B cell (primary cell): ENCODE measurements around the gene RLN3. TPM values are rescaled to one million over a fixed set of nuclear protein-coding genes. Genes with fewer than 3 reads are reported as not detected.
A peak's percentile ranks its signal among the peaks of the same experiment; 100 is the strongest.

Source experiments
- ATAC-seq: fragments of 200-7000 bp; cut with Tn5 transposase; one replicate; pipeline ENCODE4 v1.10.0; 2021; ENCODE audit warnings: low read depth, mild to moderate bottlenecking, moderate number of reproducible peaks, moderate library complexity
- CTCF ChIA-PET: fragments of 350-600 bp; sonication (Branson Sonifier 250); formaldehyde crosslinking; loops from one replicate; lab custom pipeline; 2021; ENCODE audit warnings: antibody characterized with exemption, inconsistent platforms; lab: Charles Lee
- POLR2A ChIA-PET: fragments of 350-600 bp; sonication (Branson Sonifier 250); formaldehyde crosslinking; loops from one replicate; lab custom pipeline; 2021; ENCODE audit warnings: antibody characterized with exemption; lab: Charles Lee
- DNase-seq: peaks from one replicate; pipeline ENCODE4 v3.0.0; 2013
- H2AFZ ChIP-seq: 2 replicates; pipeline ENCODE4 v1.6.1; 2012; ENCODE audit warnings: mild to moderate bottlenecking, low read depth, low read length; ENCODE audit not compliant: insufficient read depth, poor library complexity, severe bottlenecking
- H3K27ac ChIP-seq, 2 donors: 1 replicate in 1 of 2; 2 replicates in 1 of 2; pipeline ENCODE4 v1.5.1; 2012 to 2013; ENCODE audit warnings: low read length in 2 of 2, mild to moderate bottlenecking in 2 of 2, moderate library complexity in 1 of 2
- H3K27me3 ChIP-seq, 4 experiments: fragments of 200-600 bp in 1 of 4; sonication (generic) in 1 of 4; replicated peaks in 1 of 4; 1 replicate in 2 of 4; 2 replicates in 2 of 4; pipeline versions ENCODE4 v1.6.1 to v1.7.0; 2013 to 2016; ENCODE audit warnings: low read length in 3 of 4, mild to moderate bottlenecking in 2 of 4, mixed read lengths in 1 of 4, moderate library complexity in 1 of 4; ENCODE audit not compliant: insufficient read depth in 4 of 4, control insufficient read depth in 3 of 4; ENCODE audit errors: control extremely low read depth in 1 of 4
- H3K36me3 ChIP-seq, 2 experiments: replicated peaks in 1 of 2; 1 replicate in 1 of 2; 2 replicates in 1 of 2; pipeline versions ENCODE4 v1.6.1 to v1.7.1; 2013; ENCODE audit warnings: low read length in 1 of 2; ENCODE audit not compliant: insufficient read depth in 2 of 2, control insufficient read depth in 1 of 2; ENCODE audit errors: control extremely low read depth in 1 of 2, extremely low read depth in 1 of 2
- H3K4me1 ChIP-seq, 2 donors: fragments of 200-600 bp in 1 of 2; sonication (generic) in 1 of 2; 1 replicate in 1 of 2; 2 replicates in 1 of 2; pipeline versions ENCODE4 v1.5.1 to v1.6.1; 2013 to 2017; ENCODE audit warnings: low read length in 2 of 2; ENCODE audit not compliant: control insufficient read depth in 2 of 2, insufficient read depth in 2 of 2
- H3K4me2 ChIP-seq: replicated peaks from 2 replicates; pipeline ENCODE3; 2012; ENCODE audit warnings: mild to moderate bottlenecking, low read depth, low read length; ENCODE audit not compliant: poor library complexity, severe bottlenecking
- H3K4me3 ChIP-seq, 5 experiments: fragments of 200-600 bp in 1 of 5; sonication (generic) in 1 of 5; 1 replicate in 3 of 5; 2 replicates in 2 of 5; pipeline versions ENCODE4 v1.5.1 to v1.7.0; 2011 to 2016; ENCODE audit warnings: low read length in 4 of 5, mild to moderate bottlenecking in 4 of 5, low read depth in 2 of 5, control low read depth in 1 of 5, moderate library complexity in 1 of 5; ENCODE audit not compliant: insufficient read depth in 1 of 5; ENCODE audit errors: control extremely low read depth in 1 of 5, extremely low read depth in 1 of 5
- H3K79me2 ChIP-seq: fragments of 200-600 bp; sonication (generic); one replicate; pipeline ENCODE4 v1.6.0; 2016; ENCODE audit warnings: low read length; ENCODE audit not compliant: control insufficient read depth, insufficient read depth
- H3K9ac ChIP-seq: fragments of 200-600 bp; sonication (generic); 2 replicates; pipeline ENCODE4 v1.6.1; 2017; ENCODE audit warnings: mild to moderate bottlenecking, low read length, moderate library complexity
- H3K9me3 ChIP-seq, 3 donors: one replicate each; pipeline versions ENCODE4 v1.6.1 to v1.7.1; 2013; ENCODE audit warnings: low read length in 2 of 3; ENCODE audit not compliant: control insufficient read depth in 2 of 3, insufficient read depth in 1 of 3; ENCODE audit errors: control extremely low read depth in 1 of 3
- H4K20me1 ChIP-seq: 2 replicates; pipeline ENCODE4 v1.6.0; 2012; ENCODE audit warnings: mild to moderate bottlenecking, low read length; ENCODE audit not compliant: insufficient read depth, control insufficient read depth, poor library complexity, severe bottlenecking
- H3K27ac Mint-ChIP-seq: one replicate; pipeline ENCODE4 v1.8.0; 2021; ENCODE audit warnings: mixed read lengths
- H3K27me3 Mint-ChIP-seq: one replicate; pipeline ENCODE4 v1.8.0; 2021; ENCODE audit warnings: mixed read lengths
- H3K4me1 Mint-ChIP-seq: one replicate; pipeline ENCODE4 v1.8.0; 2021; ENCODE audit warnings: mixed read lengths
- H3K4me3 Mint-ChIP-seq: one replicate; pipeline ENCODE4 v1.8.0; 2021; ENCODE audit warnings: mixed read lengths
- H3K9me3 Mint-ChIP-seq: one replicate; pipeline ENCODE4 v1.8.0; 2022; ENCODE audit warnings: mixed read lengths; ENCODE audit not compliant: insufficient read depth
- CTCF ChIP-seq: fragments of 200-600 bp; IDR thresholded peaks from one replicate; pipeline ENCODE4 v1.8.0; 2022; ENCODE audit warnings: antibody characterized with exemption, mild to moderate bottlenecking
- EZH2 ChIP-seq: IDR thresholded peaks from 2 replicates; pipeline ENCODE4 v1.6.1; 2012; ENCODE audit warnings: borderline replicate concordance, low read depth, mild to moderate bottlenecking, moderate library complexity, low read length; ENCODE audit not compliant: insufficient read depth, poor library complexity, severe bottlenecking
- WGBS: methylation state at CpG from one replicate; pipeline ENCODE4 v1.1.5; 2013; ENCODE audit warnings: missing lambda C conversion rate; ENCODE audit not compliant: insufficient coverage; 5-methylcytosine and 5-hydroxymethylcytosine counted together
- intact Hi-C: fragments of 100-400 bp; cut with micrococcal nuclease; formaldehyde crosslinking; loops from one replicate; pipeline ENCODE4 v1.10.0; 2022
- polyA plus RNA-seq: library from polyadenylated mRNA; depleted of rRNA; stranded (reverse); fragments of >200 nt; gene quantifications from 2 replicates; pipeline ENCODE4 v1.2.3, GENCODE V29; 2012
- total RNA-seq, 2 donors: library from RNA; stranded (reverse); fragments of 120-200 nt in 1 of 2; gene quantifications; 1 replicate in 1 of 2; 2 replicates in 1 of 2; pipeline versions ENCODE4 v1.2.3 to v1.2.4, GENCODE V29; 2013 to 2022

The RLN3 gene
- total and polyA plus RNA-seq, 2 donors (not counting 1 experiment from before 2014, with no cell fraction given), result 0.42 TPM; not detected in 1

GRCh38 chr19:13999085-13999484, 28.9 kb upstream of the RLN3 start:
- DNase-seq (no peak), ATAC-seq (no peak)
- H3K36me3 ChIP-seq, result peaks cover 0 to 32% of the 10 kb centered on the region in 2 experiments
- CTCF ChIA-PET, result interaction anchor here (0.6 to 1.7 kb wide), 4 partner anchors 11 to 73 kb away, joined by 3 to 4 read pairs (median 3); no protein-coding TSS in a partner anchor
- H3K4me3 ChIP-seq, result no peak overlapping the region
- Mint-ChIP-seq H3K27ac (peak overlapping the region; percentile 16), H3K9me3 (no peaks in the 10 kb centered on the region), H3K4me1 (peaks cover 38% of the 10 kb centered on the region), H3K4me3 (no peak overlapping the region), H3K27me3 (no peaks in the 10 kb centered on the region)
- peak overlapping the region in 1 of 2 donors; percentile 20 for H3K27ac ChIP-seq
- no peak overlapping the region for H3K9ac ChIP-seq
- 100% methylated on average over 1 of the region's 3 CpGs for WGBS
- H2AFZ ChIP-seq, result no peak overlapping the region
- no peaks in the 10 kb centered on the region for H3K27me3 ChIP-seq
- POLR2A ChIA-PET, result interaction anchor here (1.0 to 1.1 kb wide), 2 partner anchors 12 to 43 kb away, joined by 3 read pairs; no protein-coding TSS in a partner anchor
- H3K9me3 ChIP-seq, result peaks cover 0 to 6% (median 4%) of the 10 kb centered on the region in 3 donors
- no peak overlapping the region for H3K4me2 ChIP-seq
- H3K79me2 ChIP-seq, result peaks cover 80% of the 10 kb centered on the region
- intact Hi-C loops, result no loop called here
- peaks cover 11% of the 10 kb centered on the region for H4K20me1 ChIP-seq
- peaks cover 40 to 42% of the 10 kb centered on the region in 2 donors for H3K4me1 ChIP-seq
- TF ChIP-seq EZH2 (no peak), CTCF (no peak)

- H3K4me3 ChIP-seq, result no peak overlapping the region
- intact Hi-C loops, result no loop called here
- peak overlapping the region; percentile 58 for H3K4me2 ChIP-seq
- Mint-ChIP-seq H3K4me1 (peaks cover 51% of the 10 kb centered on the region), H3K27me3 (no peaks in the 10 kb centered on the region), H3K9me3 (no peaks in the 10 kb centered on the region), H3K27ac (peak overlapping the region; percentile 90), H3K4me3 (peak overlapping the region; percentile 68)
- POLR2A ChIA-PET, result interaction anchor here (0.9 to 2.1 kb wide), 2 partner anchors 14 to 31 kb away, joined by 3 to 4 read pairs; partner anchors contain the start of gene IL27RA
- H3K36me3 ChIP-seq, result peaks cover 0 to 25% of the 10 kb centered on the region in 2 experiments
- peaks cover 56% of the 10 kb centered on the region in 2 donors for H3K4me1 ChIP-seq
- ATAC-seq (no peak), DNase-seq (peak; percentile 45)
- H3K79me2 ChIP-seq, result peaks cover 64% of the 10 kb centered on the region
- CTCF ChIA-PET, result interaction anchor here (1.6 to 1.7 kb wide), 2 partner anchors 13 to 31 kb away, joined by 4 read pairs; partner anchors contain the start of gene IL27RA
- H3K9ac ChIP-seq, result peak overlapping the region; percentile 22
- WGBS, result 71% methylated on average over 11 of the region's 13 CpGs
- peaks cover 9% of the 10 kb centered on the region for H4K20me1 ChIP-seq
- H2AFZ ChIP-seq, result no peak overlapping the region
- peaks cover 0 to 6% (median 4%) of the 10 kb centered on the region in 3 donors for H3K9me3 ChIP-seq
- peak overlapping the region; percentile 62 to 100 for H3K27ac ChIP-seq
- TF ChIP-seq EZH2 (no peak), CTCF (no peak)
- H3K27me3 ChIP-seq, result no peaks in the 10 kb centered on the region
These were observed 27.1 kb upstream of the RLN3 start for GRCh38 chr19:14000691-14001375.
